Activated CD4-positive, CD25-positive, alpha-beta regulatory T cell (primary cell): Measurements from ENCODE around the gene FMR1.

Source experiments
- DNase-seq, 4 experiments: peaks; one replicate each; lab custom pipeline; 2025; lab: John Stamatoyannopoulos, UW

Gene FMR1

GRCh38 chrX:147911192-147912022 is at the start of gene FMR1:
FMR1 (plus strand) TSS chrX:147911919; CDS start chrX:147912180, 261 bp downstream.
- DNase-seq = peak; percentile 81 to 88 (median 84)

DNA sequence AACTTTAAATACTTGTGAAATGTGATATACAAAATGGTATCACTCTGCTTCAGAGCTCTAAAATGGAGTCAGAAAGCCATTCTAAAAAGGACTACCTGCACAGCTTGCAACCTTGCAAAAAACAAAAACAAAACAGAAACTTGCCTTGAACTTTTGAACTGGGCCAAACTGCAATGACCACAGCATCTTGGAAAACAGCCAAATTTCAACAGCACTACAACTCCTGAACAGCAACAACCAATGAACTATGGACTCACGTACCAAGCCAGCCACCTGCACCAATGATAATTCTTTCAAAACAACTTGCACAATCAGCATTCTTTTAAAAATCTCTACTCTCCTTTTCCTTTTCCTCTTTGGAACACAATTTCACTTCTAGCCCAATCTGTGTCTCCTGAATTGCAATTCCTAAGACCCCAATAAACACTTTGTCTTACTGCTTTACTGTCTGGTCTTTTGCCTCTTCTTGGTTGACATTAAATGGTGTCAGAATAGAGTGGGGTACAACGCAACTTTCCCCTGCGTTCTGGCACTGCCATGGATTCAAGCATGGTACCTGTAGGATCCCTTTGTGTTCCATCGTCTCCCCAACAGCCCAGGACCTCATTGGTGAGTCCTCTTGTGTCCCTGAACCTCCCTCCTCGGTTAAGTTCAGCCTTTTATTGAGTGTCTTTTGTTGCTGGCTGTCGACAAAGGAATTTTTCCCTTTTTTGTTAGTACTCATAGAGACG is 35.7 kb upstream of the FMR1 start:
- DNase-seq = no peak

- DNase-seq = no peak
These were observed 34.7 kb upstream of the FMR1 start for GRCh38 chrX:147876849-147877646.

GRCh38 chrX:147877726-147878125 is 34.0 kb upstream of the FMR1 start:
- DNase-seq = no peak

- DNase-seq = no peak
These were observed 26.8 kb upstream of the FMR1 start for GRCh38 chrX:147884958-147885357.

- no peak for DNase-seq
These were observed 21.0 kb upstream of the FMR1 start for GRCh38 chrX:147890756-147891155.

- DNase-seq = no peak
These were observed 19.8 kb upstream of the FMR1 start for GRCh38 chrX:147891896-147892295.

DNA sequence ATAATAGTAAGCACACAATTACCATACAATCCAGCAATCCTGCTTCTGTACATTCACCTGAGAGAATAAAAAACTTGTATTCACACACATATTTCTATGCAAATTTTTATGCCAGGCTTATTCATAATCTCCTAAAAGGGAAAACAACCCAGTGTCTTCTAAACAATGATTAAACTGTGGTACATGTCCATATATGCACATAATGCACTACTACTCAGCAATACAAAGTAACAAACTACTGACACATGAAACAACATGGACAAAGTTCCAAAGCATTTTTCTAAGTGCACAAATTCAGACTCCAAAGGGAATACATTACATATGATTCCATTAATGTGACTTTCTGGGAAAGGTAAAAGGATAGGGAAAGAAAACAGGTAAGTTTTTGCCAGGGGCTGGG is 18.0 kb upstream of the FMR1 start:
- DNase-seq = no peak

- no peak for DNase-seq
These were observed 17.3 kb upstream of the FMR1 start for GRCh38 chrX:147894366-147894963.

- no peak for DNase-seq
These were observed 14.6 kb upstream of the FMR1 start for GRCh38 chrX:147897117-147897516.

- no peak for DNase-seq
These were observed 12.8 kb upstream of the FMR1 start for GRCh38 chrX:147898951-147899350.

DNA sequence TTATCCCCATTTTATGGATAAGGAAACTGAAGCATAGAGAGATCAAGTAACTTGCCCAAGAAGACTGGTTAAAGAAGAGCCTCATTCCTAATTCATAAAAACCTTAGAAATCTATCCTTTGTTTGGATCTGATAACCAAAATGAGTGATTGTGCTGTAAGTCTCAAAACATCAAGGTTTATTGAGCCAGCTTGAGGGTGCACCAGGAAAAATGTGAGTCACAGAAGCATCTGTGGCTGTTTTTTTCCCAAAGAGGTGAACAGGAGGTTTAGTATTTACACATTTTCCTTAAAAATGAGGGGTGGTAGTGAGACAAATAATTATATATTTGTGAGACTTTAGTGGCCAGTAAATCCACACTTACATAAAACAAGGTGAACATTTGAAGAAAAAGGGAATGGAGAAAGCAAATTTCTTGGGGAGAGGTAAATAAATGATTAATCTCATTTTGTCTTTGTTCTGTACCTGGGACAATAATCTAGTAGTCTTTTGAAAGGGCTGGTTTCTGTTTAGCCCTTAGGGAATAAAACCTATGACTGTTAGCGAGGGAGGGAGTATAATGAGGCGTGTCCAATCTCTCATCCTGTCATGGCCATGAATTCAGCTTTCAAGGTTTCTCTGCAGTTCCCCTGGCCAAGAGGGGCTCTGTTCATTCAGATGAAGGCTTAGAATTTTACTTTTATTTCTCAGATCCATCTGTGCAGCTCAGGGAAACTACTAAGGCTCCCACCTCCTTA is 12.2 kb upstream of the FMR1 start:
- DNase-seq = no peak

- DNase-seq = no peak
These were observed 11.4 kb upstream of the FMR1 start for GRCh38 chrX:147900349-147900748.

- no peak for DNase-seq
These were observed 10.1 kb upstream of the FMR1 start for GRCh38 chrX:147901461-147902126.

GRCh38 chrX:147902270-147902669 is 9.4 kb upstream of the FMR1 start:
- no peak for DNase-seq

DNA sequence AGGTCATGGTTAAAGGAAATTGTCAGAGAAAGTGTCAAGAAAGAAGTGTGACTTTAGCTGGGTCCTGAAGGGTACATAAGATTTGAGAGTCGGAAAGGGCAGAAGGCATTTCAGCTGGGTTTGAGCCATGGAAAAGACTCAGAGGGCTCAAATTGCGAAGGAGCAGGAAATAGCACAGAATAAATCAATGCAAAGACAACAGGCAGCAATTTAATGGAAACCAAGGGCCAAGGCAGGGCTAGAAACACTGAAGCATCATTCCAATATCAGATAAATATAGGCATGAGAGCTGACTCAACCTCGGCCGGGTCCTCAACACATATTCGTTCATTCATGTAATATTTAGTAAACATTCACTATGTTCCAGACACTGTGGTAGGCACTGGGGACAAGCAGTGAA is 3.6 kb upstream of the FMR1 start:
- DNase-seq = no peak

- no peak for DNase-seq
These were observed 1.1 kb upstream of the FMR1 start for GRCh38 chrX:147910607-147911006.

- DNase-seq = peak in 1 of 4 experiments; percentile 25
These were observed 528 bp downstream of the FMR1 start for GRCh38 chrX:147912093-147912801.

- DNase-seq = no peak
These were observed 1.9 kb downstream of the FMR1 start for GRCh38 chrX:147913570-147913969.

GRCh38 chrX:147914591-147914990 is 2.9 kb downstream of the FMR1 start:
- no peak for DNase-seq
